ENCODE results near the gene PTPRM.

Gene PTPRM

GRCh38 chr18:8301427-8302172 is 734.5 kb downstream of the PTPRM start:
- no peak for DNase-seq

GRCh38 chr18:8303151-8303755 is 736.1 kb downstream of the PTPRM start:
- DNase-seq: no peak

- DNase-seq: no peak
Observed at GRCh38 chr18:8307960-8308359, 740.8 kb downstream of the PTPRM start.

- DNase-seq: no peak
Observed at GRCh38 chr18:8313043-8313442, 745.9 kb downstream of the PTPRM start.

- DNase-seq: no peak
Observed at GRCh38 chr18:8314124-8314523, 747.0 kb downstream of the PTPRM start.

GRCh38 chr18:8319798-8320489 is 752.8 kb downstream of the PTPRM start:
- no peak for DNase-seq

GRCh38 chr18:8322486-8322885 is 755.4 kb downstream of the PTPRM start:
- no peak for DNase-seq

- DNase-seq: no peak
Observed at GRCh38 chr18:8324343-8325065, 757.4 kb downstream of the PTPRM start.

- no peak for DNase-seq
Observed at GRCh38 chr18:8326763-8327394, 759.8 kb downstream of the PTPRM start.

GRCh38 chr18:8328126-8328525 is 761.0 kb downstream of the PTPRM start:
- DNase-seq: no peak

- DNase-seq: no peak
Observed at GRCh38 chr18:8329186-8329771, 762.2 kb downstream of the PTPRM start.

- DNase-seq: no peak
Observed at GRCh38 chr18:8330575-8330974, 763.5 kb downstream of the PTPRM start.

- DNase-seq: no peak
Observed at GRCh38 chr18:8332286-8332685, 765.2 kb downstream of the PTPRM start.

GRCh38 chr18:8333961-8334360 is 766.8 kb downstream of the PTPRM start:
- no peak for DNase-seq

- no peak for DNase-seq
Observed at GRCh38 chr18:8337211-8337610, 770.1 kb downstream of the PTPRM start.

- DNase-seq: no peak
Observed at GRCh38 chr18:8339210-8339609, 772.1 kb downstream of the PTPRM start.

GRCh38 chr18:8339952-8340351 is 772.8 kb downstream of the PTPRM start:
- no peak for DNase-seq

GRCh38 chr18:8341481-8342230 is 774.5 kb downstream of the PTPRM start:
- no peak for DNase-seq

- DNase-seq: no peak
Observed at GRCh38 chr18:8348051-8348720, 781.1 kb downstream of the PTPRM start.

GRCh38 chr18:8349608-8350323 is 782.6 kb downstream of the PTPRM start:
- no peak for DNase-seq

- no peak for DNase-seq
Observed at GRCh38 chr18:8350628-8351027, 783.5 kb downstream of the PTPRM start.

All from activated CD4-positive, CD25-positive, alpha-beta regulatory T cell treated with anti-CD3 and anti-CD28 coated beads, Interleukin-2, amount 50 U/mL, for 72 hours (primary cell).